ENCODE data around the gene RDX.
A peak's percentile ranks its signal among the peaks of the same experiment; 100 is the strongest.
"Not testable (repeated sequence)": the region's sequence is repeated elsewhere in the genome, so short reads cannot be mapped to it uniquely, and the experiment has no call there.

Gene RDX

GRCh38 chr11:110305169-110306018 is 9.0 kb upstream of the RDX start:
- DNase-seq (ENCODE audit: low spot score): no peak

- DNase-seq (ENCODE audit: low spot score): no peak
Observed at GRCh38 chr11:110303414-110303826, 7.0 kb upstream of the RDX start.

- DNase-seq (ENCODE audit: low spot score): no peak
Observed at GRCh38 chr11:110301577-110301976, 5.2 kb upstream of the RDX start.

- no peak for DNase-seq (ENCODE audit: low spot score)
Observed at GRCh38 chr11:110301032-110301431, 4.6 kb upstream of the RDX start.

GRCh38 chr11:110299006-110299785 is 2.8 kb upstream of the RDX start:
- no peak for DNase-seq (ENCODE audit: low spot score)

- no peak for DNase-seq (ENCODE audit: low spot score)
Observed at GRCh38 chr11:110298301-110298765, 1.9 kb upstream of the RDX start.

GRCh38 chr11:110297726-110298300 is 1.4 kb upstream of the RDX start:
- DNase-seq (ENCODE audit: low spot score): no peak

GRCh38 chr11:110297076-110297725 is 787 bp upstream of the RDX start:
- no peak for DNase-seq (ENCODE audit: low spot score)

- peak; percentile 73 for DNase-seq (ENCODE audit: low spot score)
Observed at GRCh38 chr11:110295531-110296225, 736 bp downstream of the RDX start.

GRCh38 chr11:110295086-110295485 is 1.3 kb downstream of the RDX start:
- peak; percentile 82 for DNase-seq (ENCODE audit: low spot score)

- peak; percentile 67 for DNase-seq (ENCODE audit: low spot score)
Observed at GRCh38 chr11:110294509-110294908, 1.9 kb downstream of the RDX start.

GRCh38 chr11:110293389-110293788 is 3.0 kb downstream of the RDX start:
- peak; percentile 26 for DNase-seq (ENCODE audit: low spot score)

GRCh38 chr11:110292146-110292545 is 4.3 kb downstream of the RDX start:
- not testable (repeated sequence) for DNase-seq (ENCODE audit: low spot score)

- DNase-seq (ENCODE audit: low spot score): no peak
Observed at GRCh38 chr11:110290591-110291334, 5.7 kb downstream of the RDX start.

GRCh38 chr11:110289472-110289871 is 6.9 kb downstream of the RDX start:
- DNase-seq (ENCODE audit: low spot score): no peak

GRCh38 chr11:110287537-110287936 is 8.9 kb downstream of the RDX start:
- no peak for DNase-seq (ENCODE audit: low spot score)

- no peak for DNase-seq (ENCODE audit: low spot score)
Observed at GRCh38 chr11:110286298-110287040, 9.9 kb downstream of the RDX start.

- no peak for DNase-seq (ENCODE audit: low spot score)
Observed at GRCh38 chr11:110283862-110284261, 12.6 kb downstream of the RDX start.

GRCh38 chr11:110280595-110280994 is 15.8 kb downstream of the RDX start:
- DNase-seq (ENCODE audit: low spot score): not testable (repeated sequence)

- DNase-seq (ENCODE audit: low spot score): no peak
Observed at GRCh38 chr11:110279881-110280280, 16.5 kb downstream of the RDX start.
